SK-N-SH (cell line): Measurements from ENCODE around the gene ASIC2. TPM values are rescaled to one million over a fixed set of nuclear protein-coding genes. Genes with fewer than 3 reads are reported as not detected.

ENCODE experiments used
- CTCF ChIA-PET: fragments of 300-600, 350-600 bp; formaldehyde crosslinking; extraction: SDS; loops from one replicate; lab custom pipeline; 2021; lab: Yijun Ruan, JAX
- POLR2A ChIA-PET: fragments of 350-600 bp; sonication (Branson Sonifier 250); formaldehyde crosslinking; extraction: SDS; loops from one replicate; lab custom pipeline; 2020; ENCODE audit warnings: antibody characterized with exemption, inconsistent platforms; lab: Yijun Ruan, JAX
- DNase-seq: peaks from one replicate; pipeline ENCODE4 v3.0.0; 2012
- H2AFZ ChIP-seq: fragments of 200-600 bp; sonication (generic); 2 replicates; pipeline ENCODE4 v1.8.1; 2016; ENCODE audit warnings: antibody characterized with exemption, mild to moderate bottlenecking, low read depth
- H3F3A ChIP-seq: fragments of 200-600 bp; sonication (generic); replicated peaks from 2 replicates; pipeline ENCODE3; 2016; ENCODE audit warnings: antibody characterized with exemption, mild to moderate bottlenecking; ENCODE audit not compliant: insufficient read depth
- H3K27ac ChIP-seq, 2 experiments: fragments of 200-500 bp in 1 of 2; fragments of 200-600 bp in 1 of 2; sonication (Bioruptor generic) in 1 of 2; sonication (generic), shearing (Covaris generic) in 1 of 2; 2 replicates each; pipeline versions ENCODE4 v1.5.1 to v1.6.1; 2014 to 2016; ENCODE audit warnings: low read depth in 2 of 2, inconsistent platforms in 1 of 2, low read length in 1 of 2, mild to moderate bottlenecking in 1 of 2, mixed read lengths in 1 of 2
- H3K27me3 ChIP-seq: fragments of 200-600 bp; sonication (generic), shearing (Covaris generic); 2 replicates; pipeline ENCODE4 v1.6.1; 2016; ENCODE audit warnings: mixed run types; ENCODE audit not compliant: insufficient read depth
- H3K36me3 ChIP-seq, 2 experiments: fragments of 200-500 bp in 1 of 2; fragments of 200-600 bp in 1 of 2; sonication (Bioruptor generic) in 1 of 2; sonication (generic) in 1 of 2; replicated peaks in 1 of 2; 2 replicates each; pipeline versions ENCODE3 to v1.5.1; 2014 to 2016; ENCODE audit warnings: low read length in 1 of 2, mild to moderate bottlenecking in 1 of 2; ENCODE audit not compliant: insufficient read depth in 2 of 2, control insufficient read depth in 1 of 2
- H3K4me1 ChIP-seq, 2 experiments: fragments of 200-500 bp in 1 of 2; fragments of 200-600 bp in 1 of 2; sonication (Bioruptor generic) in 1 of 2; sonication (generic), shearing (Covaris generic) in 1 of 2; 2 replicates each; pipeline versions ENCODE4 v1.5.1 to v1.6.1; 2014 to 2016; ENCODE audit warnings: low read depth in 1 of 2, low read length in 1 of 2, mixed run types in 1 of 2; ENCODE audit not compliant: insufficient read depth in 2 of 2, control insufficient read depth in 1 of 2
- H3K4me2 ChIP-seq: fragments of 200-600 bp; sonication (generic), shearing (Covaris generic); 2 replicates; pipeline ENCODE4 v1.6.1; 2017; ENCODE audit warnings: mixed run types
- H3K4me3 ChIP-seq, 2 experiments: fragments of 200-500 bp in 1 of 2; fragments of 200-600 bp in 1 of 2; sonication (Bioruptor generic) in 1 of 2; sonication (generic), shearing (Covaris generic) in 1 of 2; 2 replicates each; pipeline versions ENCODE4 v1.5.1 to v1.8.1; 2014 to 2016; ENCODE audit warnings: low read depth in 2 of 2, inconsistent platforms in 1 of 2, low read length in 1 of 2, mild to moderate bottlenecking in 1 of 2, mixed read lengths in 1 of 2, moderate library complexity in 1 of 2
- H3K79me2 ChIP-seq: fragments of 200-600 bp; sonication (generic); 2 replicates; pipeline ENCODE4 v1.8.1; 2017; ENCODE audit warnings: mild to moderate bottlenecking; ENCODE audit not compliant: insufficient read depth
- H3K9ac ChIP-seq: fragments of 200-600 bp; sonication (generic); 2 replicates; pipeline ENCODE4 v1.6.1; 2017; ENCODE audit warnings: mixed run types
- H3K9me2 ChIP-seq: fragments of 200-600 bp; sonication (generic); 2 replicates; pipeline ENCODE4 v1.6.1; 2017; ENCODE audit warnings: mixed run types
- H3K9me3 ChIP-seq: fragments of 200-600 bp; sonication (generic); 2 replicates; pipeline ENCODE4 v1.6.1; 2017; ENCODE audit warnings: mixed run types, mild to moderate bottlenecking, moderate library complexity
- H4K20me1 ChIP-seq: fragments of 200-600 bp; sonication (generic); 2 replicates; pipeline ENCODE4 v1.6.1; 2017; ENCODE audit warnings: mild to moderate bottlenecking, mixed run types; ENCODE audit not compliant: insufficient read depth
- CHD2 ChIP-seq: fragments of 150-350 bp; IDR thresholded peaks from 2 replicates; pipeline ENCODE4 v1.6.1; 2018; ENCODE audit warnings: low read length; ENCODE audit not compliant: partially characterized antibody
- ELF1 ChIP-seq: IDR thresholded peaks from 2 replicates; pipeline ENCODE4 v1.4.0; 2012
- EZH2phosphoT487 ChIP-seq: fragments of 200-600 bp; sonication (generic); IDR thresholded peaks from 2 replicates; pipeline ENCODE4 v1.6.1; 2017; ENCODE audit warnings: low read depth, mixed run types, mild to moderate bottlenecking, antibody characterized with exemption, moderate library complexity, borderline replicate concordance
- FOSL2 ChIP-seq: IDR thresholded peaks from 2 replicates; pipeline ENCODE4 v1.4.0; 2012; ENCODE audit warnings: low read depth, mild to moderate bottlenecking, moderate library complexity, borderline replicate concordance
- FOXM1 ChIP-seq: IDR thresholded peaks from 2 replicates; pipeline ENCODE4 v1.4.0; 2012; ENCODE audit warnings: low read depth, mild to moderate bottlenecking
- GABPA ChIP-seq: IDR thresholded peaks from 2 replicates; pipeline ENCODE4 v1.4.0; 2012; ENCODE audit warnings: low read depth, mild to moderate bottlenecking
- JUND ChIP-seq: IDR thresholded peaks from 2 replicates; pipeline ENCODE4 v1.4.0; 2012
- POLR2AphosphoS5 ChIP-seq: IDR thresholded peaks from 2 replicates; pipeline ENCODE4 v1.6.1; 2012; ENCODE audit warnings: low read depth, low read length
- RXRA ChIP-seq: IDR thresholded peaks from 2 replicates; pipeline ENCODE4 v1.4.0; 2012; ENCODE audit warnings: low read depth, mild to moderate bottlenecking, borderline replicate concordance
- TAF1 ChIP-seq: IDR thresholded peaks from 2 replicates; pipeline ENCODE4 v1.6.1; 2012; ENCODE audit warnings: low read depth, mild to moderate bottlenecking, low read length, moderate library complexity, borderline replicate concordance
- YY1 ChIP-seq: IDR thresholded peaks from 2 replicates; pipeline ENCODE4 v1.4.0; 2012; ENCODE audit warnings: low read depth, mild to moderate bottlenecking
- WGBS: methylation state at CpG from one replicate; pipeline ENCODE4 v1.1.6; 2017; ENCODE audit warnings: low lambda C conversion rate; 5-methylcytosine and 5-hydroxymethylcytosine counted together
- polyA plus RNA-seq, 3 experiments: library from polyadenylated mRNA; depleted of rRNA; stranded (reverse); fragments of >200 nt; gene quantifications; 2 replicates each; pipeline ENCODE4 v1.2.3, GENCODE V29; 2012
- TF ChIP-seq, protein P1 (sequence below): fragments of 150-350 bp; IDR thresholded peaks from 2 replicates; pipeline ENCODE4 v1.6.1; 2017; ENCODE audit warnings: antibody characterized with exemption, low read length, low read depth, borderline replicate concordance
- TF ChIP-seq, protein P2 (sequence below): IDR thresholded peaks from 2 replicates; pipeline ENCODE4 v1.4.0; 2012; ENCODE audit warnings: low read depth, borderline replicate concordance
- TF ChIP-seq, protein P3 (sequence below): fragments of 200-600 bp; sonication (generic); IDR thresholded peaks from 2 replicates; pipeline ENCODE4 v1.6.1; 2017; ENCODE audit warnings: antibody characterized with exemption, mild to moderate bottlenecking, moderate library complexity
- TF ChIP-seq, protein P4 (sequence below): IDR thresholded peaks from 2 replicates; pipeline ENCODE4 v1.4.0; 2012; ENCODE audit warnings: low read depth

The ASIC2 gene
- polyA plus RNA-seq, 1 of the 3 experiments (the other 2 are of a cell fraction), result 0.08 TPM

DNA sequence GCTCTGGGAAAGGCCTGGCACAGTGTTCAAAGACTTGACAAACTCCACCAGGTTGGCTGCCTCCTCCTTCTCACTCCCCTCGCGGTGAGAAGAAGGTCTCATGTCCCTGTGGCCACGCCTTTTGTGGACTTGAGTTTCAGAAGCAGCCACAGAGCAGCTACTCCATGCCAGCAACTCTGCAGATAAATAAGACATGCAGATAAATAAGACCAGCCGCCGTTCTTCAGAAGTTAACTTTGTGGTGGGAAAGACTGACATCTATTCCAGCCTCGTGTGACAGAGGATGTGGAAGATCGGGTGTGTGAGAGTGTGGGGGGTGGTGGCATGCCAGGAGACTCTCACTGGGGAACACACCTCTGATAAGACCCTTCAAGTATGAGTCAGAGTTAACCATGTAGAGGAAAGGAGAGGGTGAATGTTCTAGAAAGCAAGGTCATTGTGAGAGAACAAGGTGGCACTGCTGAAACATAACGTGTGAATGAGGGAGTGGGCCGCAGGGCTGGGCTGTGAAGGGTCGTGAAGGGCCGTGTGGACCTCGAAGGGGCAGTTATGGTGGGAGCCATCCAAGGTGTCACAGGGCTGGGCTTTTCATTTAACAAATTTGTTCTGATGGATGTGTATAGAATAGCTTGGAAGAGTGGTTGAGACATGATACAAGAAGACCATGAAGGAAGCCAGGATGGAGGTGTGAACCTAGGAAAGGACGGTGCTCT lies 300.6 kb downstream of the ASIC2 start:
- Histone ChIP-seq H3K4me3 (no peak overlapping the region), H3K9me3 (no peaks in the 10 kb centered on the region), H2AFZ (no peak overlapping the region), H3K4me1 (no peaks in the 10 kb centered on the region; a peak in 1 of 4 replicates), H3K79me2 (no peaks in the 10 kb centered on the region), H3K4me2 (no peak overlapping the region), H4K20me1 (no peaks in the 10 kb centered on the region), H3K9ac (no peak overlapping the region), H3K9me2 (no peaks in the 10 kb centered on the region), H3F3A (no peaks in the 10 kb centered on the region), H3K27me3 (peaks cover 18% of the 10 kb centered on the region), H3K27ac (no peak overlapping the region), H3K36me3 (no peaks in the 10 kb centered on the region)
- TF ChIP-seq RXRA, result no peak
- TF ChIP-seq JUND, result no peak
- no peak for TF ChIP-seq FOXM1
- TF ChIP-seq, protein P1, sequence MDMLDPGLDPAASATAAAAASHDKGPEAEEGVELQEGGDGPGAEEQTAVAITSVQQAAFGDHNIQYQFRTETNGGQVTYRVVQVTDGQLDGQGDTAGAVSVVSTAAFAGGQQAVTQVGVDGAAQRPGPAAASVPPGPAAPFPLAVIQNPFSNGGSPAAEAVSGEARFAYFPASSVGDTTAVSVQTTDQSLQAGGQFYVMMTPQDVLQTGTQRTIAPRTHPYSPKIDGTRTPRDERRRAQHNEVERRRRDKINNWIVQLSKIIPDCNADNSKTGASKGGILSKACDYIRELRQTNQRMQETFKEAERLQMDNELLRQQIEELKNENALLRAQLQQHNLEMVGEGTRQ, result no peak
- TF ChIP-seq, protein P2, sequence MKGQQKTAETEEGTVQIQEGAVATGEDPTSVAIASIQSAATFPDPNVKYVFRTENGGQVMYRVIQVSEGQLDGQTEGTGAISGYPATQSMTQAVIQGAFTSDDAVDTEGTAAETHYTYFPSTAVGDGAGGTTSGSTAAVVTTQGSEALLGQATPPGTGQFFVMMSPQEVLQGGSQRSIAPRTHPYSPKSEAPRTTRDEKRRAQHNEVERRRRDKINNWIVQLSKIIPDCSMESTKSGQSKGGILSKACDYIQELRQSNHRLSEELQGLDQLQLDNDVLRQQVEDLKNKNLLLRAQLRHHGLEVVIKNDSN, result no peak
- no peak for TF ChIP-seq TAF1
- TF ChIP-seq GABPA, result no peak
- TF ChIP-seq CHD2, result no peak
- TF ChIP-seq YY1, result no peak
- no peak for TF ChIP-seq POLR2AphosphoS5
- TF ChIP-seq, protein P3, sequence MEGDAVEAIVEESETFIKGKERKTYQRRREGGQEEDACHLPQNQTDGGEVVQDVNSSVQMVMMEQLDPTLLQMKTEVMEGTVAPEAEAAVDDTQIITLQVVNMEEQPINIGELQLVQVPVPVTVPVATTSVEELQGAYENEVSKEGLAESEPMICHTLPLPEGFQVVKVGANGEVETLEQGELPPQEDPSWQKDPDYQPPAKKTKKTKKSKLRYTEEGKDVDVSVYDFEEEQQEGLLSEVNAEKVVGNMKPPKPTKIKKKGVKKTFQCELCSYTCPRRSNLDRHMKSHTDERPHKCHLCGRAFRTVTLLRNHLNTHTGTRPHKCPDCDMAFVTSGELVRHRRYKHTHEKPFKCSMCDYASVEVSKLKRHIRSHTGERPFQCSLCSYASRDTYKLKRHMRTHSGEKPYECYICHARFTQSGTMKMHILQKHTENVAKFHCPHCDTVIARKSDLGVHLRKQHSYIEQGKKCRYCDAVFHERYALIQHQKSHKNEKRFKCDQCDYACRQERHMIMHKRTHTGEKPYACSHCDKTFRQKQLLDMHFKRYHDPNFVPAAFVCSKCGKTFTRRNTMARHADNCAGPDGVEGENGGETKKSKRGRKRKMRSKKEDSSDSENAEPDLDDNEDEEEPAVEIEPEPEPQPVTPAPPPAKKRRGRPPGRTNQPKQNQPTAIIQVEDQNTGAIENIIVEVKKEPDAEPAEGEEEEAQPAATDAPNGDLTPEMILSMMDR, result no peak
- no peak for TF ChIP-seq FOSL2
- TF ChIP-seq, protein P4, sequence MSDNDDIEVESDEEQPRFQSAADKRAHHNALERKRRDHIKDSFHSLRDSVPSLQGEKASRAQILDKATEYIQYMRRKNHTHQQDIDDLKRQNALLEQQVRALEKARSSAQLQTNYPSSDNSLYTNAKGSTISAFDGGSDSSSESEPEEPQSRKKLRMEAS, result no peak
- no peak for TF ChIP-seq ELF1
- no peak for TF ChIP-seq EZH2phosphoT487
- DNase-seq, result no peak
- ChIA-PET POLR2A (no interaction called here), CTCF (interaction anchor here (1.3 kb wide), 1 partner anchor 209 kb away, joined by 4 read pairs; no protein-coding TSS in a partner anchor)
- WGBS, result 40% methylated on average over 13 of the region's 13 CpGs
